PC-9 (cell line): ENCODE results near the gene CSF1R.
A peak's percentile ranks its signal among the peaks of the same experiment; 100 is the strongest.

Experiments
- EZH2 ChIP-seq: fragments of 200-600 bp; sonication (generic); IDR thresholded peaks from 2 replicates; pipeline ENCODE4 v1.8.0; 2017; ENCODE audit warnings: antibody characterized with exemption, low read depth
- TF ChIP-seq, protein P1 (sequence below): fragments of 200-600 bp; sonication (generic); conservative IDR thresholded peaks from 2 replicates; pipeline ENCODE4 v1.6.1; 2017; ENCODE audit warnings: mixed run types, antibody characterized with exemption, mild to moderate bottlenecking, moderate library complexity

DNA sequence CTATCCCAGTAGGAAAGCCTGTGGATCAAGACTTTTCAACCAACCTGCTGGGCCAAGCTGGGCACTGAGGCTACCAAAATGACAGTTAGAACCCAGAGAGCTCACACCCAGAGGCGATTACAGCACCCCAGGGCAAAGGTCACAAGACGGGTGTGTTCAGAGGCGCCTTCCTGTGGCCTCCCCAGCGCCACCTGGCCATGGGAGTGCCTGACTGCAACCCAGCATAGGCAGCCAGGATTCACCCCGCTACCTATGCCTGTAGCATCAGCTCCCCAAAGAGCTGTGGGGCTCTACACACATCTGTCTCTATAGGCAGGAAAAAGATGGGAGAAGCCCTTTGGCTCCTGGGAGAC, 35.8 kb upstream of the CSF1R start:
- TF ChIP-seq, protein P1, sequence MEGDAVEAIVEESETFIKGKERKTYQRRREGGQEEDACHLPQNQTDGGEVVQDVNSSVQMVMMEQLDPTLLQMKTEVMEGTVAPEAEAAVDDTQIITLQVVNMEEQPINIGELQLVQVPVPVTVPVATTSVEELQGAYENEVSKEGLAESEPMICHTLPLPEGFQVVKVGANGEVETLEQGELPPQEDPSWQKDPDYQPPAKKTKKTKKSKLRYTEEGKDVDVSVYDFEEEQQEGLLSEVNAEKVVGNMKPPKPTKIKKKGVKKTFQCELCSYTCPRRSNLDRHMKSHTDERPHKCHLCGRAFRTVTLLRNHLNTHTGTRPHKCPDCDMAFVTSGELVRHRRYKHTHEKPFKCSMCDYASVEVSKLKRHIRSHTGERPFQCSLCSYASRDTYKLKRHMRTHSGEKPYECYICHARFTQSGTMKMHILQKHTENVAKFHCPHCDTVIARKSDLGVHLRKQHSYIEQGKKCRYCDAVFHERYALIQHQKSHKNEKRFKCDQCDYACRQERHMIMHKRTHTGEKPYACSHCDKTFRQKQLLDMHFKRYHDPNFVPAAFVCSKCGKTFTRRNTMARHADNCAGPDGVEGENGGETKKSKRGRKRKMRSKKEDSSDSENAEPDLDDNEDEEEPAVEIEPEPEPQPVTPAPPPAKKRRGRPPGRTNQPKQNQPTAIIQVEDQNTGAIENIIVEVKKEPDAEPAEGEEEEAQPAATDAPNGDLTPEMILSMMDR: peak; percentile 68
- no peak for TF ChIP-seq EZH2
